Cerebellar cortex (tissue), 1 donor: ENCODE measurements around the gene RASSF1.
A peak's percentile ranks its signal among the peaks of the same experiment; 100 is the strongest.

Experiments used
- DNase-seq: peaks from one replicate; pipeline ENCODE4 v3.0.0-alpha.2; 2015; ENCODE audit warnings: low spot score

The RASSF1 gene

GRCh38 chr3:50340448-50341329, at the start of gene RASSF1:
RASSF1 (minus strand) TSS chr3:50340836; CDS start chr3:50340805, 31 bp downstream.
- DNase-seq, result peak; percentile 31

DNA sequence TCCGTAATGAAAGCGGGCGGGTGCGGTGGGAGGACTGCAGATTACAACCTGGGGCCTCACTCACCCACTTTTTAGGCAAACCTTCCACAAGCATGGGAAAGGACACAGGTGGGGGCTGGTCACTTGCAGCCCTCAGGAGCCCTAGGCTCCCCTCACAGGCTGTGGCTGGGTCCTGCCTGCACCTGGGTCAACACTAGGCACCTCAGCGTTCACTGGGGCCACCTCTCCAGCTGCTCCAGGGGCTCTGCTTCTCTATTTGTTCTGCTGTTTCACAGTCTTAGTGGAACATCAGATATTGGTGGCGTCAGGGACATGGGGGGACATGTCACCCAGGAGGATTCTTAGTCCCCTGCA, 48.8 kb upstream of the RASSF1 start:
- no peak for DNase-seq

- no peak for DNase-seq
These were observed 48.2 kb upstream of the RASSF1 start for GRCh38 chr3:50388720-50389413.

DNA sequence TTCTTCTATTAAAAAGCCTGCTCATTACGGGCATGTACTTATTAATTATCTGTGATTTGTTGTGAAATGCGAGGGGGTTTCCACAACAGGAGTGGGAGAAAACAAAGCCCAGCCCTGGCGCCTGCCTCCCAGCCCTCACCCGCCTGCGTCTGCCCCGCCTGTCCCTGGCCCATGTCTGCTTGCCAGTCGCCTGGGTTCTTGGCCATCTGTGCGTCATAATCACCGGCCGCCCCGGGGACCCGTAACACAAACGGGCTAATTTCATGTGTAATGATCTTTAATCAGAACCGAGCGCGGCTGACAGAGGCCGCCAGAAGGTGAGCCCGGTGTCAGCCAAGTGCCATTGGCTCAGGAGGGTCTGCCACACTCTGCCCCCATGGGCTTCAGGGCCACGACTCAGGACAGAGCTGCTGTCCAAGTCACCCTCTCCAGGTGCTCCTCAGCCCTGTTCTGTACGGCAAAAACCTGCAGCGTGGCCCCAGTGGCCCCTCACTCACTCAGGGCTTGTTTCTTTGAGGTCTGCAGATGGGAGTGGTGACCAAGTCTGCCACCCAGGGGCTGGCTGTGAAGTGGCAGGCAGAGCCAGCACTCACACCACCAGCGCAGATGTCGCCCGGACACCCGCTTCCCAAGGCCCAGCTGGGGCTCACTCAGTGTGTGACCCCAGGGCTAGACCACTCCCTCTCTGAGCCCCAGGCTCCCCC, 47.5 kb upstream of the RASSF1 start:
- peak; percentile 60 for DNase-seq

DNA sequence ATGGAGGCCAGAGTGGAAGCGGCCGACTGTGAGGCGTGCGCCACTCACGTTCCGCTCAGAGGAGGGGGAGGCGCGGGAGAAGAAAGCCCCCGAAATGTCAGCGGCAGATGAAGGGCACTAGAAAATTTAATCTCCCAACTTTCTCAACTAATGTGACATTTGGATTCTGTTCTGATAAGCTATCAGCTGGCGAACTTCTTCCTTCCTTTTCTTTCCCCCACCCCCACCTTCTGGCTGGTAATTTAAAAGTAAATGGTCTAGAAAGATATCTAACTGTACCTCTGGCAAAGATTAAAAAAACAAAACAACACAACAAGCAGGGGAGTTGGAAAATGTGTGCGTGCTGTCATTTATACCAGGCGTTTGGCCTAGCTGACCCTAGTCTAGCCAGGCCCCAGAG, 45.1 kb upstream of the RASSF1 start:
- DNase-seq, result no peak

- DNase-seq, result no peak
These were observed 43.1 kb upstream of the RASSF1 start for GRCh38 chr3:50383750-50384149.

DNA sequence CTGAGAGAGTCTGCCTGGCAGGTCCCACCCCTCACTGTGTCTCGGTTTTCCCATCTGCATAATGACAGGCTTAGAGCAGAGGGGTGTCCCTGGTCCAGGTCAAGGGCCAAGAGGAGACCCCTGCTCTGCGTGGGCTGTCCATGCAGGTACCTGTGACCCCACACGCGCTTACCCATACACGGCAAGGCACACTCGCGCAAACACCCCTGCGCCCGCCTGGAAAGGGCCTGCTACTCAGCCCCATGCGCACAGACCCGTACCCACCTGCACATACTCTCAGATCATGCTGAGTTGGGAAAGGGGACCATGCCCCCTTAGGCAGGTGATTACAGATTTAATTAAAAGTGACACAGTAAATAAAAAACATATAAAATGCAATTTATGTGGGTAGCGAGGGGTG, 42.1 kb upstream of the RASSF1 start:
- DNase-seq, result no peak

DNA sequence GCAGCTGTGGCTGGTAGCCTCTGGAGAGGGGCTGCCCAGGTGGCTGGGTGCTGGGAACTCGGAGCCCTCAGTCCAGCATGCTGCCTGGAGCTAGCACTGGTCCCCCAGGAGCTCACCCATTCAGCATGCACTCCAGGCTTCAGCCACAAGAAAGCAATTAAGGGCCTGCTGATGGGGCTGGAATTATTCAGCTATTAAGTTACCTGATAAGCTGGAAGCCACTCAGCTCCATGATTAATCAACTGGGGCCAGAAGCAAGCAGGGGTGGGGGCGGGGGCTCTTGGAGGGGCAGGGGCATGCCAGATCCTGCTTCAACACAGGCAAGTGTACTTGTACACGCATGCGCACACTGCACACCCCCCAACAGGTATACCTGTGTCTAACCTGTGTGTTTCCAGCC, 40.7 kb upstream of the RASSF1 start:
- DNase-seq, result no peak

- no peak for DNase-seq
These were observed 39.9 kb upstream of the RASSF1 start for GRCh38 chr3:50380405-50381085.

DNA sequence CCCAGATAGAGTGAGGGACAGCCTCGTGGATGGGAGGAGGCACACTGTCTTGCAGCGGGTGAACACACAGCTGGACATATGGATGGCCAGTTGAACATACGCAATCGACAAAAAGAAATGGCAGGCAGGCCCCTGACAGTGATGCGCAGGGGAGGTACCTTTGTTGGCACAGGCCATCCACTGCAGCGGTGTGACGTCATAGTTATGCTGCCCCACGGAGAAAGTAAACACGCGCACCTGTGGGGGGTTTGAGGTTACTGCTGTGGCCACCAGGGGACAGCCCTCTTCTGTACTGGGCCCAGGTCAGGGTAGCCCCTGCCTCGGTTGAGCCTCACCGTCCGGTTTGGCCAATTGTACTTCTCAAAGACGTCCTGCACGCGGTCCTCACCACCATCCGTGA, 38.1 kb upstream of the RASSF1 start:
- no peak for DNase-seq

DNA sequence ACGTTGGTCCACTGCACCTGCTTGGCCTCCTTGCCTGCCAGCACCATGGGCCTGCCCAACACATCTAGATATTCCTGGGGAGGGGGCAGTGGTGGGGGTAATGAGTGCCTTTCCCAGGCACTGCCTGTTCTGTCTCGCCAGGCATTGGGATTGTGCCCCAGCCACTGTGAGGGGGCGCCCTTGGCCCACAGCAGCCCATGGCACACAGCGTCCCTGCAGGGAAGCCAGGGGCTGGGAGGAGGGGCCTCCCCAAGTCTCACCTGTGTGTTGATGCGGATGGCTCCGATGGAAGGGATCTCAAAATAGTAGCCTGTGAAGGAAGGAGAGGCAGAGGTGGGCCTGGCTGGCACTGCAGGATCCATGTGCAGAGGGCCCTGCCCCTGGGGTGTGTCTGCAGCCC, 37.4 kb upstream of the RASSF1 start:
- DNase-seq, result no peak

GRCh38 chr3:50375258-50375931, 34.8 kb upstream of the RASSF1 start:
- no peak for DNase-seq

DNA sequence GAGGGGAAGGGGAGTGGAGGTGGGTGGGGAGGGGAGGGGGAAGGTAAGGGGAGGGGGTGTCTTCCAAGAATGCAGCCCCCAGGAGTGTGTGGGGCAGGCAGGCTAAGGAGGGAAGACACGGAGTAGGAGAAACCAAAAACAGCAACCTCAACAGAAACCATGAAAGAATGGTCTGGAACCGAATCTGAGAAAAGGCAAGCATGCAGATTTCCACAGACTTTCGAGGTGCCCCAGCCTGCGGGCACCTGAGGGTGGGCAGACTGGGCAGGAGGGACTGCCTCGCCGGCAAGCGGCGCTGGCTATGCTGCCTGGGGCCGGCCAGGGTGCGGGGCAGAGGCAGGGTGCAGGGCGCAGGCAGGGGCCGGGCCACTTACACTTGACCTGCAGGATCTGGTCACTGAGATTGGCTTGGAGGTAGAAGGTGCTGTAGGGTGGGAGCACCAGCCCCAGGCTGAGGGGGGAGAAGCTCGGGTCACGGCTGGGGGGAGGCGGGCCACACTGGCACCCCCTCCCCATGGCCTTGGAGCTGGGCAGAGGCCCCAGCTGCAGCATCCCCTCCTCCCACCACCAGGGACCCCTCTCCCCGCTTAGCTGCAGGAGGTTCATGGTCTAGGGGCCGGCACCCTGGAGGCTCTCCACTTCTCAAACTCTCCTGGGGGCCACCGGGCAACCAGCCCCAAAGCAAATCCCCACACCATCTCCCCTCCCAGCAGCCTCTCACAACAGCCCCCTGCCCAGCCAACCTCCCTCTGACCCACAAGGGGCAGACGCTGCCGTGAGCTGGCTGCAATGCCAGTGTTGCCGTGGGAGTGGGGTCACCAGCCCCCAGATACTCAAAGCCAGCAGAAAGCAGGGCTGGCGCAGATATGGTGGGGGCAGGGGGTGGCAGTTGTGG, 34.0 kb upstream of the RASSF1 start:
- no peak for DNase-seq

GRCh38 chr3:50373146-50374051, 32.8 kb upstream of the RASSF1 start:
- DNase-seq, result no peak

GRCh38 chr3:50372349-50372748, 31.7 kb upstream of the RASSF1 start:
- DNase-seq, result no peak

DNA sequence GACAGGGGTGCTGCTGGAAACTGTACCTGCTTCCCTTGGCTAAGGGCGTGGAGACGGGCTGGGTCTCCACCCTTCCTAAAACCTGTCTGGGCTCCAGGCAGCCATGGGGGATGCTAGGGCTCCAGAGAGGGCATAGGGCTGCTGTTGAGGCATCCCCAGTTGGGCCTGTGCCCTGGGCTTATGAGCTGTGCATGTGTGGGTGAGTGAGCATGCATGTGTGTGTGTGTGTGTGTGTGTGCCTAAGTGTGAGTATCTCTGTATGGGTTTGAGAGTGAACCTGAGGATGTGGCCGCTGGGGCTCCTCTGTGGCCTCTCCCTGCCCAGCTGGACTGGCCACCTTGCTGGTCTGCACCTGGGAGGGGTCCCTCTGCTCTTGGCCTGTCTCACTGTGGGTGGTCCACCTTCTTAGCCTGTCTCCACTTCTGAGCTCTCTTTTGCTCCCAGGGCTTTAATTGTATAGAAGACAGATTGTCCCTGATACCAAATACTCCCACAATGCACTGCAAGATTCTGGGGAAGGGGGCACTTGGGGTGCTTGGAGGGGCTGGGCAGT, 30.6 kb upstream of the RASSF1 start:
- no peak for DNase-seq

GRCh38 chr3:50370594-50370993, 30.0 kb upstream of the RASSF1 start:
- DNase-seq, result peak; percentile 35

DNA sequence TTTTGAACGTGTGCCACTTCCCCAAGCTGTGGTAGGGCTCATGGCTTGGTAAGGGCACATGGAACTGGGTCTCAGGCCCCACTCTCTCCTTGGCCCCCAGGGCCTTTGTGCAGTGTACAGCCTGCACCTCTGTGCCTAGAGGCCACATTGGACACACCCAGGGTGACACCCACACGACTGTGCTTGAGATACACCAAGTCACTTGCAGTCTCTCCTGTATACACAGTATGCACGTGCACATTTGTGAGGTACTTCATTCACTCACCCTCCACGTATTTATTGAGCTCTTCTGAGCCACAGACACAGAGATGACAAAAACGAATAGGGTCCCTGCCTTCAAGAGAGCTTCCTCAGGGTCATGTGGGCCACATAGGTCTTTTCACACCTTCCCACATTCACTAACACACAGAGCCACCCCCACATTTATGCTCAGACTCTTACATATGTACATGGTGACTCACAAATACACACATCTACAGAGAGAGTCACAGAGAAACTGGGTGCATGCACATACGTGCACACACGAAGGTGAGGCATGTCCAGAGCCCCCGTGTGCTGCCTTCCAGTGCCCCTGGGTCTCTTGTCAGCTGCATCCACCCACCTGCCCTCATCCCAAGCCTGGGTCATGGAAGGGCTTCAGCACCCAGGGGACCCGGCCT, 28.5 kb upstream of the RASSF1 start:
- no peak for DNase-seq

- no peak for DNase-seq
These were observed 25.2 kb upstream of the RASSF1 start for GRCh38 chr3:50365842-50366220.
